SK-N-DZ (cell line): ENCODE results near the gene DAPK1.

Experiments used
- DNase-seq: peaks from one replicate; pipeline ENCODE4 v3.0.0-alpha.2; 2015; ENCODE audit warnings: low spot score

DAPK1 gene

DNA sequence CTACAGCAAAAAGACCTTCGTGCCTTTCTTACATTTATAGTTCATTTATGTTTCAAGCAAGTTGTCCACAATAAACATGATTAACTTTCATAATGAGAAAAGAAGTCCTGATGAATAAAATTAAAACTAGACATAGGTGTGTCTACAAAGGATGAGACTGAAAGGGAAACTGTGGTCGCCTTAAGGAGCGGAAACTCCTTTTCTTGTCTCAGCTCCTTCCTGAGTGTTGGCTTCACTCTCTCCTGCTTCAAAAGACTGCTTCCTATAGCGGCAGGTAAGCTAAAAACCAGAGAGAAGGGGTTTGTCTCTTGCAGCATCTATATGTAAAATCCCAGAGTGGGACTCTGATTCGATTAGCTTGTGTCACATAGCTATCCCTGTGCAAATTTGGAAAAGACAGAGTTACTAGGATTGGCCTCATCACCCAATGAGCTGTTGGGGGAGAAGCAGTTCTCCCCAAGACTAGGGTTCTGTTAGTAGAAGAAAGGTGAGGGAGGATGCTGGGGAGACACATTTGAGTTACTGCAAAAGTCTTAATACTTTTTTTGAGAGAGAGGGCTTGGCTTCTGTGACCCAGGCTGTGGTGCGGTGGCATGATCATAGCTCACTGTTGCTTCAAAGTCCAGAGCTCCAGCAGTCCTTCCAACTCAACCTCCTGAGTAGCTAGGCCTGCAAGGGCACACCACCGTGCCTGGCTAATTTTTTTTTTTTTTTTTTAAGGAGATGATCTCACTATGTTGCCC is 211.5 kb downstream of the DAPK1 start:
- DNase-seq = no peak

DNA sequence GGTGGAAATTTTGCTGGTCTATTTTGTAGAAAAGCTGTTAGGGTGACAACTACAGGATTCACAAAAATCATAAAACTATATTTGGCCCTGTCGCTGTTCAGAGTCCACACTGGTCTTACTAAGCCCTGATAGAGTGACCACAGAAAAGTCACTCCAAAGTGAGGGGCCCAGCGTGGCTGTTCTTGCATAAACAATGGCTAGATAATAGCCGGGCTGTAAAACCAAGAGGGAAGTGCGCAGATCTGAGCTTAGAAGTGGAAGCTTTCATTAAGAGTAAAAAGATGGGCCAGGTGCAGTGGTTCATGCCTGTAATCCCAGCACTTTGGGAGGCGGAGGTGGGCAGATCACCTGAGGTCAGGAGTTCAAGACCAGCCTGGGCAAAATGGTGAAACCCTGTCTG is 212.8 kb downstream of the DAPK1 start:
- no peak for DNase-seq

DNA sequence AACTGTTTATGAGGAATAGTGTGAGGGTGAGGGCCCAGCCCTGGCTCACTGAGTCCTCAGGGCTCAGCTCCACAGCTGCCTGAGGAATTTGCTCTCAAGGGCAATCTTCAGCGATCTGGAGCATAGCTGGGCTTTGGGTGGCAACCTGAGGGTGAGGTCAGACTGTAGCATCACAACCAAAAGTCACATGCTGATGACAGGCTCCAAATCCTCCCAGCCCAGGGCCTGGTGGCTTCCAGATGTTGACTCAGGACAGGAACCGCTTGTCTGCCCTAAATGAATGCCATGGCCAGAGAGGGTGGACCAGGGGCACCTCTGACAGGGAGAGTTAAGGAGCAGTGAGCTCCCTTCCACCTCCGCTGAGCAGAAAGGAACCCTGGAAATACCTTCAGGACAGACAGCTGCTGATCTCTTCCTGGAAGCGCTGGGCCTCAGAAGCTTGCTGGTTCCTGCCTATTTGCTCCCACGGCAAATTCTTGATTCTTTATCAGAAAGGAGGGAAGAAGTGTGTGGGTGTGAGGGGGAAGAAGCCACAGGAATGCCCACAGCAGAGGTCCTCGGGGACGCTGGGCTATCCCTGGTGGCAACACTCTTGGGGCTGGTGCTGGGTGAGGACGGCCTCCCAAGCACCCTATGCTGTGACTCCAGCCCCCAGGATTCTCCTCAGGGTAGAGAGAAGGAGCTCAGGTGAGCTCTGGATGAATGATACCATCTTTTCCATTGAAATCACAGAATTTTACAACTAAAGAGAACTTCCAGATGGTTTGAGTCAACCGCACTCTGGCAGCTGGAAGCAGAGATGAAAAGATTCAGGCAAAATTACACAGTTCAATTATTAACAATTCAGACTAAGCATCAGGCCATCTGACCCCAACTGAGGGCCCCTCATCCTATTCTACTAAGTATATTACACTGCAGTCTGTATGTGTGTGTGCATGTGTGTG is 214.5 kb downstream of the DAPK1 start:
- no peak for DNase-seq

DNA sequence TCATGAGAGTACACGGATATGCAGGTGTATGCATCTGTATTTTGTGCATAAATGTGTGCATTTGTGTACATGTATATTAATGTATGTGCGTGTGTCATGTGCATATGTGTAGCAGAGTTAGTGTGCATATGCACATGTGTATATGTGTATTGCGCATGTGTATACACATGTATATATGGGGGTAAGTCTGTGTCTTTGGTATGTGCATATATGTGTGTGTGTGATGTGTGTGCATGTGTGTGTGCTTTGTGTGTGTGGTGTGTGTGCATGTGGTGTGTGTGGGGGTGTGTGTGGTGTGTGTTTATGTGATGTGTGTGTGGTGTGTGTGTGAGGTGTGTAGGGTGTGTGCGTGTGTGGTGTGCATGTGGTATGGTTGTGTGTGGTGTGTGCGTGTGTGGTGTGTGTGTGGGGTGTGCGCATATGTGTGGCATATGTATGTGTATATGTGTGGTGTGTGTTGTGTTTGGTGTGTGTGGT is 215.2 kb downstream of the DAPK1 start:
- no peak for DNase-seq

DNA sequence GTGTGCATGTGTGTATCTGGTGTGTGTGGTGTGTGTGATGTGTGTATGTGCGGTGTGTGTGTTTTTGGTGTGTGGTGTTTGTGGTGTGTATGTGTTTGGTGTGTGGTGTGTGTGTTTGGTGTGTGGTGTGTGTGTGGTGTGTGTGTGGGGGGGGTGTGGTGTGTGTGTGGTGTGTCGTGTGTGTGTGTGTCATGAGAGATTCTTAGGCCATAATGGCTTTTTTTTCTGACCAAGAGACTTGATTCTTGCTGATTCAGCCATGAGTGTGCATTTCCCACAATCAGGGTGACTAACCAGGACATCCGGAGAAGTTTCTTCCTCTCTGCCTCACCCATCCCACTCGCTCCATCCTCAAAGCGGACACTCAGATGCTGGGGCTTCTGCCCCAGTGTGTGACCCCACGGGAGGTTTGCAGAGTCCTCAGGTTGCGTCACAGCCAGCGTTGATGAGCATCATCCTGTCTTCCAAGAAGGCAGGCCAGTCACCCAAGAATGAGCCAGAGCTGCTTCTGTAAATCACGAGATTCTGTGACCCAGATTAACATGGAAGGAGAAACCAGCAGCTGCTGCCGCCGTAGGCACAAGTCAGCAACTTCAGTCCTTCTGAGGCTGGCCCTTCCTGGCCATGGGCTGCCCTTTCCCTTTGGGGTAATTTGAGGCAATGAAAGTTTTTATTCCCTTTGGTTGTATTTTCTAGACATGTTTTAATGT is 215.8 kb downstream of the DAPK1 start:
- DNase-seq = peak; percentile 45

DNA sequence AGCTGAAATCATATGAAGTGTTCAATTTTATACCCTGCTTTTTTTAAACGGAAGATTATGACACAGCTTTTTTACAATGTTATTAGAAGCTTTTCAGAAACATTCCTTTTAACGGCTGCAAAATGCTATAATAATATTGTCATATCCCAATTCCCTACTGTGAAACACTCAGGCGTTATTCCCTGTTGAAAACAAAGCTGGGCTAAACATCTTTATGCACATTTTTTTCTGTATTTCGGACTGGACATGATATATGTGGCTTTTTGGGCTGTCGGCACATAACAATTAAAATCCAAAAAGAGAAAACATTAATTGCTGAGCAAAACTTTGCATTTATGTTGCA is 216.3 kb downstream of the DAPK1 start:
- DNase-seq = no peak

DNA sequence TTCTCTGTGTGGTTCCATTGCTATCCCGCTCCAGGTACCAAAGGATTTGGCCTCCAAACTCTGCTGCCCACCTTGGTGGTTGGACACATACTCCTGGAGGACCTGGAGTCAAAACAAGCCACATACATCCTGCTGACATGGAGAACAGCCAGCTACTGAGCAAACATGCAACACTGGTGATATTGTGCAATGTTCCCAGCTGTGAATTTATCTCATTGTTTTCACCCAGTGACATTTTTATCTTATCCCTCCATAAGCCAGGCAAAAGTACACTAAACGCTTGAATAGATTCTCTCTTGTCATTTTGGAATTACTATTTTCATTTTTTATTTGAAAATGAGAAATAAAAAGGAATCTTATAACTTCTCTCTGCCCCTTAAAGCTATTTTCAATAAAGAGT is 217.2 kb downstream of the DAPK1 start:
- no peak for DNase-seq

DNA sequence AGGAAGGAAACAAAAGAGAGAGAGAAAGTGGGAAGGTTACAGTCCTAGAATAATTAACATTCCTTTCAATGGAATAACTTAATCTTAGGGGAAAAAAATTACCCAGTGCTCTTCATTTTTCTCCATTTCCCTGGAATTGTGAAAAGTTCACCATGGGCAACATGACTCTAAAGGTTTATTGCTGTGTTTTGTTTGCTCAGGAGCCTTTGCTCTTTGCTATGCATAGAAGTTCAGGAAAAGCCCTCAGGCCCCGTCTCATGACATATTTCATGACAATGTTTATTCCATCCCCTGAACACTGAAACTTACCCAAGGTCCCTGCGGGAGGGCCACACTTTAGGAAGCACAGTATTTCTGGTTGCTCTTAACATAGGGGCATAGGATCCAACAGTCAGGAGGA is 218.5 kb downstream of the DAPK1 start:
- no peak for DNase-seq

DNA sequence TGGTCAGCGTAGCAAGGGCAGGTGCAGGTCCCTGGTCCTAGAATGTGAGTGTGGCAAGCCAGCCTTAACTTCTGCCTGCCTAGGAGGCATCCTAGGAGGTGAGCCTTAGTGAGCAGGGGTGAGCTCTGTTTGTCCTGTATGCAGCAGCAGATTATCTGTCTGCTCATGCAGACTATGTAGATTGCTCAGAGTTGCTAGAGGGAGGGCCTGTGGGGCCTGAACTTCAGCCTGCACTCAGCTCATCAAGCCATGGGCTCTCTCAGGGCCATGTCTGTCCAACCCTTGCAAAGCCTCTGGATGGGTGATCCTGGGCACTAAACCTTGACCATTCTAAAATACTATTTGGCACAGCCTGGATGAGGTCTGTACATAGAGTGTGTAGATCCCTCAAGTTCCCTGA is 219.8 kb downstream of the DAPK1 start:
- no peak for DNase-seq

DNA sequence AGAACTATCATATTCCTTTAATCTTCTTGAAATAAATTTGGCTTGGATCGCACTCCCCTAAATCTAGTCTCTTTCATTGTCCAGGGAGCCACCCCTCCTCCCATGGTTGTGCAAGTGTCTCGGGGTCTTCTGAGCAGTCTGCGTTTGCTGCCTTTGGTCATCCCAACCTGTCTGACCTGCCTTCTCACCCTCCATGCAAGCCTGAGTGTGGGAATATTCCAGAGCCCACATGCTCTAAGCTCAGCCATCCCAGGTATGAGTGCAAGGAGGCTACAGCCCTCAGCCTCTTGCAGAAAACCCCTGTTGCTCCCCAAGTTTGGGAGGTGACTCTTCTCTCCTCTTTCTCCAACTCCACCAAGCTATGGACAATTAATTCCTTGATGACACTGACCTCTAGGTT is 220.6 kb downstream of the DAPK1 start:
- no peak for DNase-seq

DNA sequence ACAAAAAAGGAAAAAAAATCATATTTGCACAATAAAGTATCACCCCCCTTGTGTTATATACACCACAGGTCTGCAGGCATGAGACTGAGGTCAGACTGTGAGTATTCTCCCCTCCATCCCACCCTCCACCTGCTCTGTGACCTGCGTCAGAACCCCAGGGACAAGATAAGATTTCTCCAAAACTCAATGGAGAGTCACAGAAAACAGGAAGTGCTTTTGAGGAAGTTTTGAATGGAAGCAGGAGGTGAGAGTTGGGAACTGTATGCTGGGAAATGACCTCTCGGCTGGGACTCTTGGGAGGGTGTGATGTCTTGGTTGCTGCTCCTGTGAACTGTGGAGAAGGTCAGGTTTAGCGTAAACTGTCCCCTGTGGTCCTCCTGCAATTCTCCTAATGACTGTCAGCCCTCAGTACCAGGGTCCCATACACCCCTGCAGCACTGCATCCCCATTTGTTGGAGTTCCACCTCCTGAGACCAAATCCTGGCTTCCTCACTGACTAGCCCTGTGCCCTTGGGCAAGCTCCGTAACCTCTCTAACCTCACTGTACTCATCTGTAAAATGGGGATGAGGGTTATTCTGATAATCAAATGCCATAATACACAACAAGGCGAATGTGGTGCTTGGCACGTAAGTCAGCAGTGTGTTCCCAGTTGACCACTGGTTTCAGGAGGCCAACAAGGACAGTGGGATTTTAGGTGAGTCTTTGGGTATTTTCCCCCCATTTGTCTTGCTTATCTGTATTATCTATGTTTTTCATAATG is 221.4 kb downstream of the DAPK1 start:
- DNase-seq = no peak

DNA sequence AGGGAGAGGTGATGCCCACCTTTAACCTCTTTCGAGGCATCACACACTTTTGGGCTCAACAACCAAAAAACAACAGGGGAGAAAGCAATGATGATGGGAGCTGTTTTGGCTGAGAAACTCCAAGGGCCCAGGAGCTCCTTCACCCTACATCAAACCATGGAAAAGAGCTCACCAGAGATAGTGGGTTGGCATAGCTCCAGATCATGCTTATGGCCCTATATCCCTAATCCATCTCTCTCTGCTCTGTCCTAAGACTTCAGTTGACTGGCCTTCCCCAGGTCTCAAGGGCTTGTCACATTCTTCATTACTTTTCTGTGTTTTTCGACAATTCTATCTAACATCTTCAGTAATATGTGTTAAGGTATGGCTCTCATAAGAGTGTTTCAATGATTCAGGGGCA is 222.5 kb downstream of the DAPK1 start:
- no peak for DNase-seq

DNA sequence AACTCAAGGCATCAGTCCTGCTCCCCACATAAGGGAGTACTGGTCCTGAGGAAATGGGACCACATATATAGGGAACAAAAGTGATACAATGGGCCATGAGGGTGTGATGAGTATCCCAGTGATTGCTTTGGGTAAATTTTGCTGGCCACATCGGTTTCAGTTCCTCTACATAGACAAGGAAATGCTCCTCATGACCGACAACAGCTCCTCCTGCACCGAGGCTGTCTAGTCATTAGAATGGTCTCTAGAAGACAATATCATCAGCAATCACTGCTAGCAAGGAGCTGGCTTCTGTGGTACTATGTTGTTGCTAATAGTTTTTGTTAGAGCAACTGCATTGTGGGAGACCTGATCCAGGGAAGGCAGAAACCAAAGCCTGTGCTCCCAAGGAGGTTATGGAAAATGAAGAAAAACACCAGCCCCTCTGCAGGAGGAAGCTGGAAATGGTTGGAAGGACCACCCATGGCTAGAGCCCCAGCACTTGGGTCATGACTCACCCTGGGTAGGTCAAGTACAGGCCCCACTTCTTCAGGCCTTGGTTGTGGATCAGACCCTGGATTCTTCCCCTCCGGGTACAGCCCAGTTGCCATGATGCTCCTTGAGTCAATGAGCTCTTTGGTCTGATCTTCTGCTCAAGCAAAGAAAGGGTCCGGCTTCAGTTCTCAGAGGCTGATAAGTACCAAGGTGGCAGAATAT is 224.9 kb downstream of the DAPK1 start:
- no peak for DNase-seq

DNA sequence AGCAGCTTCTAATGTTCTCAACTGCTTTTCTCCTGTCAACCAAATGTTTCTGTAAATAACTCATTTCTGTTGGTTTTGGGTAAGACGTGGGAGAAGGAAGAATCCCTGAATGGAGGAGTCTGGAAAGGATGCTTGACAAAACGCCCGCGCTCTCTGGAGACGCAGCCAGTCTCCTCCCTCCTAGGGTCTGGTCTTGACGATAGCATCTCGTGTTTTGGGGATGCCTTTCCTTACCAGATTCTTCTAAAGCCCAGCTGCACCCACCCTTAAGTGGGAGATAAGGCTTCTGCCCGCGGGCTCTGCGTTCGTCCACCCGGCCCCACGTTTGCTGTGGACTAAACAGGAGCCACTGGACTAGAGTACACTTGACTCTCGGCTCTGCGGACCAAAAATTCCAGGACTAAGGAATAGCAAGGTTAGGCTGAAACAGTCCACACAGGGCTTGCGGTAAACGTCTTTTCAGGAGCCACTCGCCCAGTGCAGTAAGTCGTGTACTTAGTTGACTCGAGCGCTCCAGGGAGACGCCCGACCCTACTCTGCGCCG is 227.8 kb downstream of the DAPK1 start:
- peak; percentile 38 for DNase-seq

DNA sequence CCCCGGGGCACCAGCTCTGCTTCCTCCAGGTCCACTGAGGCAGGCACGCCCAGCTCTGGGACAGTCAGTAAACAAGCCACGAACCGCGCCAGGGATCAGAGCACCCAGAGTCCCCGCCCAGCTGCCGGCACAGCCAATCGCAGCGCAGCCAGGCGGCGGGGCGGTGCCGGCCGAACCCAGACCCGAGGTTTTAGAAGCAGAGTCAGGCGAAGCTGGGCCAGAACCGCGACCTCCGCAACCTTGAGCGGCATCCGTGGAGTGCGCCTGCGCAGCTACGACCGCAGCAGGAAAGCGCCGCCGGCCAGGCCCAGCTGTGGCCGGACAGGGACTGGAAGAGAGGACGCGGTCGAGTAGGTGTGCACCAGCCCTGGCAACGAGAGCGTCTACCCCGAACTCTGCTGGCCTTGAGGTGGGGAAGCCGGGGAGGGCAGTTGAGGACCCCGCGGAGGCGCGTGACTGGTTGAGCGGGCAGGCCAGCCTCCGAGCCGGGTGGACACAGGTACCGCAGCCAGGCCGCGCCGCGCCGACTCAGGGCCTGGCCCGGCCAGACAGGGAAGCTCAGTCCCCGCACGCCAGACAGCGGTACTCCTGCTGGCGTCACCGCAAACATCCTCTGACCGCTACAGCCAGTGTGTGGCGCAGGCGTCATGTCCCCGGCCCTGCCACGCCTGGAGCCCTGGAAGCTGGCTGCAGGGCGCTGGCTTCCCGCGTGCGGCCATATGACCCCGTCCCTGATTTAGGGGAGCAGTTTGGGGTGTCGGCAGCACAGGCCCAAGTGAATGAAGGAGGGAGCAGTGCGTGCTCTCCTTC is 228.4 kb downstream of the DAPK1 start, which contains the start of gene CTSL:
Gene CTSL (plus strand): TSS at position 220 of the 810 bp plus-strand sequence. CDS start 1,485 bp downstream, outside the sequence.
- peak; percentile 77 for DNase-seq

DNA sequence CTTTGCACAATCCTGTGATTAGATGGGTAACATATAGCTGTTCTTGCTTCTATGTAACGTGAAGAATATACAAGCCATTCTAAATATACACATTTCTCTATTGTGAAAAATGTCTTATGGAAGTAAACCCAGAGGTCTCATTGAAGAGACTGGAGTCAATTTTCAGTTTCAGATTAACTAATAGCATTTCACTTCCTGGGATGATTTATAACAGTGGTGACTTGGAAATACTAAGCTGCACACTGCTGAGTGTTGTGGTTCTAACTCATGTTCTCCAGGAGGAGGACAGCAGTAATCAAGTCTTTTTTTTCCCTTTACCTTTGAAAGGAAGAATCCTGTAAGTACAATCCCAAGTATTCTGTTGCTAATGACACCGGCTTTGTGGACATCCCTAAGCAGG is 231.6 kb downstream of the DAPK1 start:
- DNase-seq = no peak

DNA sequence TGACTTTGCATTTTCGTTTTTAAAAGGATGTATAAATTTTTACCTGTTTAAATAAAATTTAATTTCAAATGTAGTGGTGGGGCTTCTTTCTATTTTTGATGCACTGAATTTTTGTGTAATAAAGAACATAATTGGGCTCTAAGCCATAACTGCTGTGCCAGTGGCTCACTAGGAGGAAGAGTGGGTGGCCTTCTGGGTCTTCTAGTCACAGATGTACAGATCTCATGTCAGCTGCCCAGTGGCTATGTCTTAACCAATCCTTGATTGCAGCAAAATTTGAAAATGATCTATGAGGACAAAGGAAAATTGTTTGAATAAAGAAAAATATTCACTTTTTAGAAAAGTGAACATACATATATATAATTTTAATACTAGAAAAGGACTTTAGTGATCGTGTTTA is 233.7 kb downstream of the DAPK1 start:
- DNase-seq = no peak

DNA sequence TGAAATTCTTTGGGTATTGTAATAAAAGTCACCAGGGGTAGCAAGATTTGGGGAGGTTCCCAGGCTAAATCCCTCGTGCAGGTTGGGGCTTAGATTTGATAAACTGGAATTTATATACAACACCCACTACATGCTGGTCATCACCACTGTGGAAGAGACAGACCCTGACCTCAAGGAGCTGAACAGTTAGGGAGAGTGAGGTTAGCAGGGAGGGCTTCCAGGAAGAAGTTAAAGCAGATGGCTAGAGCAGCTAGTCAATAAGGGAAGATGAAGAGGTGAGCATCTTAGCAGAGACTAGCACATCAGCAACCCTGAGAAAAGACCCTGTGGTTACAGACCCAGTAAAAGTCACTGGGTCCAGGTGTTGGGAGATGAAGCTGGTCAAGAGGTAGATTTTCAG is 234.7 kb downstream of the DAPK1 start:
- no peak for DNase-seq

DNA sequence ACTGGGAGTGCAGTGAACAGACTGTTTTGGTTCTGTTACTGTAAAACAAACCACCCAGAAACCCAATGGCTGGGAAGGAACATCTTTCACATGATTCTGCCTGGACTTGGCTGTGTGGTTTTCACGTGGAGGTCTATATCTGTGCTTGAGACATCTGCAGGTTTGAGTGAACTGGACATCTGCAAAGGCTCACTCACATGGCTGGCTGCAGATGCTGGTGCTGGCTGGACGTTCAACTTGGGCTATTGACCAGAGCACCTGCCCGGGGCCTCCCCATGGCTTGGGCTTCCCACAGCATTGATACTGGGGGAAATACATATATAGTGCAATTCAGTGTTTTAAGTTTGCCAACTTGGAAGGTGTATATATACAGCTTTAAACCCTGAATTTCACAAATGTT is 235.1 kb downstream of the DAPK1 start:
- no peak for DNase-seq
